ENCODE measurements around the gene RPS6KA2.

DNA sequence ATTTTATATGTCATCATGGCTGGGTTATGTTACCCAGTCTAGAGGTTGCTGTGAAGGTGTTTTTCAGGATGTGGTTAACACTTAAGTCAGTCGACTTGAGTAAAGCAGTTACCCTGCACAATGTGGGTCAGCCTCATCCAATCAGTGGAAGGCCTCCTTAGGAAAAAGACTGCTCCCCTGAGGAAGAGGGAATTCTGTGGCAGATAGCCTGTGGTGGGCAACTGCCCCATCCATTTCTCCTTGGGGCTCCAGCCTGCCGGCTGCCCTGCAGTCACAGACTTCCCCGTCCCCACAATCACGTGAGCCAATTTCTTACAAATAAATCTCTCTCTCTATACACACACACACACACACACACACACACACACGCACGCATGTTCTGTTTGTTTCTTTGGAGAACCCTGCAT lies 209.8 kb downstream of the RPS6KA2 start:
- no peak for TF ChIP-seq POLR2A (IDR thresholded peaks at IDR 0.05)
- TF ChIP-seq EP300 (IDR thresholded peaks at IDR 0.05) = no peak
